GM19324 (cell line): ENCODE results near the gene CDKN2B-AS1.

Experiments used
- ATAC-seq: cut with Tn5 transposase; IDR thresholded peaks from one replicate; pipeline ENCODE4 v1.9.1; 2021; ENCODE audit warnings: mild to moderate bottlenecking, moderate library complexity; ENCODE audit not compliant: unreplicated experiment, low FRiP score

CDKN2B-AS1 gene

DNA sequence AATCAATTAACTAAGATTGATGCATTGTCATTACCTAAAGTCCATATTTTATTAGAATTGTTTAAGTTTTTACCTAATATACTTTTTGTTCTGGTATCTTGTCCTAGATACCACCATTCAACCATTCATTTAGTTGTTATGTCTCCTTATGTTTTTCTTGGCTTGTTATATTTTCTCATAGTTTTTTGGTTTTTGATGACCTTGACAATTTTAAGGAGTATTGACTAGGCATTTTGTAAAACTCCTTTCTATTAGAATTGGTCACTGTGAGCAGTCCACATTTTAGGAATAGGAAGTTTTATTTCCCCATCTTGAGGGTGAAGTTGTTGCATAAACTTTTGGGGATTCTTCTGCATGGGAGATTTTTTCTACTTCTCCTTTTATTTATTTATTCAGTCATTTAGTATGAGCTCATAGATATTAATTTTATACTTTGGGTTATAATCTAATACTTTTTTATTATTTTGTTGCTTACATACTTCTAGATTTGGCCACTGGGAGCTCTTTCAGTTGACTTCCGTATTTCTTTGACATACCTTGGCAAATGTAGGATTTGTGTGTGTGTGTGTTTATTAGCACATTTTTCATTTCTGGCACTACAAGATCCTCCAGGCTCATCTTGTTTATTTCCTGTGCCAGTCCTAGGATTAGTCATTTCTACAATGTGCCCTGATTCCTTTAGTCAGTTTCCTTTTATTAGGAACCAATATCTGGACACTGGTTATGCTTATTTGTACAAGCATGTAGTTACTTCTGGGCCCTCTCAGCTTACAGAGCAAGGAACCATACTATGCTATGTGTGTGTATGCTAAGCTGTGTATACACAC is 149.4 kb downstream of the CDKN2B-AS1 start:
- no peak for ATAC-seq

DNA sequence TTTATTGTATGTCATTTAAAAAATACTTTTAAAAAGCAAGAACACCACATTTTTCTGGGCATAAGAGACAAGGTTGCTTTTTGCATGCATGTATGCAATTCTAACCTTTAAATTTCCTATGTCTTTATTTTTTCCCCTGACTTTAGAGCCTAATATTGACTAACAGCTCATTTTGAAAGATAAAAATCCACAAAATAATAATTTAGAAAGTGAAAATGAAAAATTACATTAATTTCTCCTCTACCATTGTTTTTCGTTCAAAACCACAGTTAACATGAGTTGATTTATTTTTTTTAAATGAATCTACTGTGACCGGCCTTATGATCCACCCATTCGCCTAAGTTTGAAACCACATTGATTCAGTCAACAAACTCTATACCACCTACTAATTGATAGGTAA is 152.0 kb downstream of the CDKN2B-AS1 start:
- no peak for ATAC-seq

DNA sequence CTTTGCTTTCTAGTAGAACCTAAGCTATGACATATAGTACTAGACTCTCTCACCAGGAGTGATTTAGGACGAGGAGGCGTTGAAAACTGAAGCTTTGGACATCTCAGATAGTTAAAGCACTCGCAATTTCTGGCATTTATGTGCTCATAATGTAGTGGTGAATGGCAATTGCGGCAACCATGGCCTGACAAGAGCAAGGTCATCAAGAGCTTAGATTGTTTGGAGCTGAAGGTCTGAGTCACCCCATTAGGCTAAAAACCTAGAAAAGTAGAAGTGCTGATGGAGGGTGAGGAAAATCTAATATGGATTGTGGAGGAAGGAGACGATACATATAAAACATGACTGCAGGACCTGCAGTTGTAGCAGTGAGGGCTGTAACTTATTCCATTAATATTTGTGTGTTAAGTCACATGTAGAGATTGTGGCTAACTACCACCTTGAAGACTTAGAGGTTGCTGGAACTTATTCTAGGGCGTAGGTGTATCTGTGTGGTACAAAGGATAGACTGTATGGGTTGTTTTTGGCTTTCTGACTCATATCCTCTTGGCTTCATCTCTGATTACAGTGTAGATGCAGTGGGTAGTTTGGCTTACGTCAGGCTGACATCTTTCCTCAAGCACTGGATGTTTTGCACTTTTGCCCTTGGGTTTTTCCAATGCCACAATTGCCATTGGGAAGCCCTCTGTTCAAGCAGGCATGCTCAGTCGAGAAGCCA is 153.4 kb downstream of the CDKN2B-AS1 start:
- ATAC-seq = no peak

DNA sequence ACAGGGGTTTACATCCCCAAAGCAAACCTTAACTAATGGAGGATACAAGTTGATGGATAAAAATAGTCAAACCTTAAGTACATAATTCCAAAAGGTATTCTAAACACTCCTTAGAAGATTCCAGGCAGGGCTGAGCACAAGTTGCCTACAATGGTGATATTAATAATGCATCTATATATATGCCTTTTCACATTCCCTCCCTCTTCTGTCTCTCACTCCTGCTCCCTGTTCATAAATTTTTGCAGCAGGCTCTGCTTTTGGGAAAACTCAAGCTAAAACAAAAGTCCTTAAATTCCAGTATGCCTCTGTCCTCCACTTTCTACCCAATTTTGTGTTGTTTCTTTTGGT is 153.9 kb downstream of the CDKN2B-AS1 start:
- no peak for ATAC-seq

DNA sequence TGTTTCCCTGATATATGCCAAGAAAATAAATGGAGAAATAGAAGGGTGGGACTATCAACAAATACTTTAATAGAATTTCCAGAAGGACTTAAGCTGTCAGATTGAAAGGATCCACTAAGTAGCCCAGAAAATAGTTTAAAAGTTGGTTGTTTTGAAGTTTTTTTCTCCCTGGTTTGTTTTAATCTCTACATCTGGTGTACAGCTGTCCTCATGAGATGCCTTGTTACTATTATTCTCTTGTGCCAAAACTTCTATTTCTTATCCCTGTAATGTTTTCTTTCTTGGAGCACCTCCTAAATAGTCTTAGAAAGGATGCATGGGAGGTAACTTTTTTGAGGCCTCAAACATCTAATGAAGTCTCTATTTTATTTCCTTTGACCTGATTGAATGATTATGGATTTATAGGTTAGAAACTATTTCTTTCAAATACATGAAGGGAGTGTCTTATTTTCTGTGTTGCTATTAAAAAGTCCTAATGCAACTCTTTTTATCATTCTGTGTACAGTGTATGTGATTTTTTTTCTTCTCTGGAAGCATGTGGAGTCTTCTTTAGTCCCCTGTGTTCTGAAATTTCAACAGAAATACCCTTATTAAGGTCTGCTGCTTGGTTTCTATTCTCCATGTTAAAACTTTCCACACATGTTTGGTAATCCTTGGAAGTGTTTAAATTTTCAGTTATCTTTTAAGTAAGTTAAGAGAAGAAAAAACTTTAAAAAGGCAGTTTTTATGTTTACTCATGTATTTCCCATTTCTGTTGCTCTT is 154.5 kb downstream of the CDKN2B-AS1 start:
- ATAC-seq = no peak

DNA sequence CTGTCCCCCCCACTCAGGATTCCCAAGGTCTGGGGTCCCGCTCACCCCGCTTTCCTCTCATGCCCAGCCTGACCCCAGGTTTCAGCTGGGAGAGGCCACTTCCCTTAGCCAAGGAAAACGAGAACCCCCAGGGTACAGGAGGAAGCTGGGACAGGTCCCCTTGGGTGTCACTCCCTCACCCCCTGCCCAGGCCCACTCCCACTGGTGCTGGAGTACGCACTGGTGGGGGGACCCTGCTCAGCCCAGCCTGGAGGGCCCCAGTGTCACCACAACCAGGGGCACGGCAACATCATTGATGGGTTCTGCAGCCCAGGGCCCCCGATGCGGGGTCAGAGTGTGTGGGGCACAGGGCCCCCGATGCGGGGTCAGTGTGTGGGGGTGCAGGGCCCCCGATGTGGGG is 159.5 kb downstream of the CDKN2B-AS1 start:
- ATAC-seq = no peak

DNA sequence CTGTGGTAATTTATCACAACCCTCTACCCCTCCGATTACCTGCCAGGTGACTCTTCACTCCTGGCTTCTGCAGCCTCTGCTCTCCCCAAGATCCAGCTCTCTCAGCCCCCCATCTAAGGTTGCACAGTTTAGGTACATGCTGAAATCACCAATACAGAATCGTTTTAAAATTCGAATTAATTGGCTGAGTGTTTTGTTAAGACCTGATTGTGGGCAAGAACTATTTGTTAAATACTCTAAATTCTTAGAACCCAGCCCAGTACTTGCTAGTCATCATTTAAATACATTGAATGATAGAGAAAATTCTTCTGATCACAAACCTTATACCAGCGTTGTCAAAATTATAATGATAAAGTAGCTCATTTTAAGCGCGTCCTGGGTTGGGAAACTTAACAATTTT is 162.0 kb downstream of the CDKN2B-AS1 start:
- no peak for ATAC-seq

DNA sequence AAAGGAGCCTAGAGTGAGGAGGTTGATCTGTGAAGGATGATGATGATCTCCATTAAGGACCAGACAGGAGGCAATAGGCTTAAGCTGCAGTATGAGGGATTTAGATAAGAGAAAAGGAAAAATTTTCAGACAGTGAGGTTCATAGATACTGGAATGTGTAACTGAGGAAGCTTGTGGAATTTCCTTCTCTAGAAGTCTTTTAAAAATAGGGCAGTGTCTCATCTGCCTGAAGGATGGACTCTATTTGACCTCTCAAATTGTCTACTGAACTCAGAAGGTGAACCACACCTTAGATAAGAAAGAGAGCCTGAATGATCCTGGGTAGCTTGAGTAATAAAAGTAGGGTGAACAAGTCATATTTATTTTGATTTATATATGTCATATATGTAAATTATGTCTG is 162.7 kb downstream of the CDKN2B-AS1 start:
- no peak for ATAC-seq

DNA sequence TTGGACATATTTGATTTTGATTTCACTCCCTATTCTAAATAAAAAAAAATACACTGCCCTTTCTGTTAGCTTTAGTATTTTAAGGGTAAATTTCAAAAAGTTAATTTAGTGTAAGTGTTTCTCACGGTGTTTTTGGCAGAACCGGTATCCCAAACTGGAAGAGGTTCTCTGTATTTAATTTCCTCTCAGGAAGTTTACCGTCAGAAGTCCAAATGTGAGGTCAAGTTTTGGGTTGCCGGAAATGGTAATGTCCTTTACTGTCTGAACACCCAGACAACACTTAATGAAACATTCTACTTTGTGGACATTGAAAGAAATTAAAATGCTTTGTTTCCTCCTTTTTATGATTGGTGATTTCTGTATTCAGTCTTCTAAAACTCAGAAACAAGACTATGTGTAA is 163.2 kb downstream of the CDKN2B-AS1 start:
- ATAC-seq = no peak

DNA sequence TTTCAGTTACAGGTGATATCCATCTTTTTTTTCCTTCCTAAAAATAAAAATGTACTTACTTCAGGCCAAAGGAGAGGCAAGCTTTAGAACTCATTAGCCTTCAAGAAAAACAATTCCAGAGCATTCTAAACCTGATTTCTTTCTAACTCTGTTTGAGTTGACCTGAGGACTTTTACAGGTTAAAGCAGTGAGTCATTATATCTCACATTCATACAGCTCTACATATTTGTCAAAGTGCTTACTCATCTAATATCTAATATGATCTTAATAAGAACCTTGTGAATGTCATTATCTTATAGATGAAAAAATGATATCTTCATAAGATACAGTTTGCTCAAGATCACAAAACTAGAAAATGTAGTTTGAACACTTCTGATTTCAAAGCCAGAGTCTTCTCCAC is 163.7 kb downstream of the CDKN2B-AS1 start:
- no peak for ATAC-seq

DNA sequence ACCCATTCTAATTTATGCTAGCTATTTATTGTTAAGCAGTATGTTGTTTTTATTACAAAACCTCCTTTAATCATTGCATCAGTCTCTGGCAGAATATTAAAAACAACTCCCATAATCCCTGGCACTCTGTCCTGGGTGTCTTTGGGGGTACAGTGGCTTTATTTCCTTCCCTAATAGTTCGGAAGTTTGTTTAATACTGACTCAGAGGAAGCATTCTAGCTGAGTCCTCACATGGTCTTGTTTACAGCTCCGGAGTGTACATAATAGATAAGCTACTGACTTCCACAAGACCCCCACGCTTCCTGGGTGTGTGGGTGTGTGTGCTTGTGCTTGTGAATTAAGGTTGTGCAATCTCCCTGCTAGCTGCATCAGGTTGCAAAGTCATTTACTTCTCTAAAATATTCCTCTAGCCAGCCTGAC is 164.3 kb downstream of the CDKN2B-AS1 start:
- ATAC-seq = no peak

DNA sequence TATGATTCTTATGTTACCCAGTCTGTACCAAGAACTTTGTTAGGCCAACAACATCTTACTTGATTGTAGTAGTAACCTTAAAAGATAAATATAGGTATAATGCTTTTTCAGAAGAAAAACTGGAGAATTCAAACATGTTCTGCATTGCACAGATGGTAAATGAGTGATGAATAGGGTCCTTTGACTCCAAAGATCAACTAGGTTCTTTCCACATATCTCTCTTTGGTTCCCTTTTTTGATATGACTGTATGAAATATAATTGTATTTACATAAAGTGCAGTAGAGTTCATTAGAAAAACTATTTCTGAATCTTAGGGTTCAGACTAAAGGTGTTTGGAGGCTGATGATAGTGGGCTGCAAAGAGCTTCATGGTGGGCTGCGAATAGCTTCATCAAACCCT is 165.0 kb downstream of the CDKN2B-AS1 start:
- no peak for ATAC-seq

DNA sequence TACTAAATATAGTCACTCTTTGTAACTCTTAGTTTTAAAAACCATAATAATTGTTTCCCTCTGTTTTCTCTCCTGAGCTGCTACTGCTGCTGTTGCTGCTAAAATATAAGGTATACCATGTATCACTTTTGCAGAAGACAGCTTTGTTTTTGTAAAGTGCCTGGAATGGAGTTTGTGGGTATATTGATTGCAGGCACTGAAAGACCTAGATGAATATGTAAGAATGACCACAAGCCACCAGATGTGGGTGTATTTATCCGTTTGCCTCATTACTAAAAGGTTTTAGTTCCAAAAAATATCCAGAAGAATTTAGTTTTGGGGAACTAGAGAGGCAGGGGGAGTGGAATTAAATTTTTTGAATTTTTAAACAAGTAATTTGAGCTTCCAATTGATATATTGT is 165.6 kb downstream of the CDKN2B-AS1 start:
- ATAC-seq = no peak

DNA sequence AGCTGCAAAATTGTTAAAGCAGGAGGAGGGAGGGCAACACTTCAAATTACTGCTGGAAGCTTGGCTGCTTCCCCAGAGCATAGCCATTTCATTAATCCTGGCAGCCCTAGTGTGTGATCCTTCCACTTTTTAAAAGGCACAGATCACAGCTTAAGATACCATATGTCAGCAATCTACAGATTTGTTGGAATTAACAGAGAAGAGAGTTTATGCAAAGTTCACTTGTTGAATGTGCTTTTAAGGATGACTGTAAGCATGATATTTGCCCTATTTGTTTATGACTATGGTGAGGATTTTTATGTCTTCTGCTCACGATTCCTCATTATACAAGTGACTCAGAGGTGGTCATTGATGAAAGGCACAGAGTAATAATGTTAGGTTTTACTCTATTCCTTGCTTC is 170.6 kb downstream of the CDKN2B-AS1 start:
- ATAC-seq = no peak

DNA sequence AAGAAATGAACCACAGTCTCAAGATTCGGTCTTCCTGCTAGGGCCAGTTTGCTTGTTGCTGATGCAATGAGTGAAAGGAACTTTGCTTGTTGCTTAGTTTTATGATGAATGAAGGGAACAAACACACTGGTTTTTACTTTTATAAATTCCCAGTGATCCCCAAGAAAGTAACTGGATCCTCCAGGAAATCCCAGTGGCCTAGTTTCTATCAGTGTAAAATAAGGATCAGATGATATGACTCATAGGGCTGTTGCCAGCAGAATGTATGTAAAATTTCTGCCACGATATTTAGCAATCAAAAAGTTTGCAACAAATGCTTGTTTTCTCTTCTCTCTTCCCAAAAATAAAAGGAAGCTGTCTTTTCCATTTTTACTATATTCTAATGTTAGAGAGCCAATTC is 174.7 kb downstream of the CDKN2B-AS1 start:
- no peak for ATAC-seq

DNA sequence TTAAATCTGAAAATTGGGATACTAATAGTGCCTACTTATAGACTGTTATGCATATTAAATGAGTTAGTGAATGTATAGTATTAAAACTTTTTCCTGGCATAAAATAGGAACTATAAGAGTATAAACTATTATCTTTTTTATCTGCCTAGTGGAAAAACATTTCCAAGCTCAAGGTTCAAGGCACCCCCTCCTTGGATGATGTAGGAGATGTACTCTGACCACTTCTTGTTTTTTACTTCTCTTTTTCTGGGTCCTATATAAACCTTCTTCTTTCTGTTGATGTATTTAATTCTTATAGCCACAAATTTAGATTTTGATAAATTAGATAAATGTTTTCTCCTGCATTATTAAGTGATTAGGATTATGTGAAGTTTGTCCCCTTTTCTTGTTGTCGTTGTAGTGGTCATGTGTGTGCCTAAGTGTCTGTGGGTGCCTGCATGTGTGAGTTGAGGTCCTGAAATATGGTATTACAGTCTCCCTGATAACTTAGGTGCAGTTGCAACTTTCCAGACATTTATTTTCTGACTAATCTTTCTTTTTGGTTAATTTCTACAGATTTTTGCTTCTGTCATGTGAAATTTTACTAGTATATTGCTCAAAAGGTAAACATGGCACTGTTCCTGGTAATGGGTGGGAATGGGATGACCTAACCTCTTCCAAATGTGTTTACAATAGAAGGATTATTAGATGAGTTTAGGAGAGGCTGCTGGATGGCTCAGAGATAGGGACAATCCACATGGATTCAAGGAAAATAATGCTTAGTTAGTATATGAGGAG is 175.3 kb downstream of the CDKN2B-AS1 start:
- no peak for ATAC-seq
